Measurements from ENCODE around the gene ASTN2. TPM values are rescaled to one million over a fixed set of nuclear protein-coding genes. Genes with fewer than 3 reads are reported as not detected.

Gene ASTN2
- total RNA-seq, 4 donors from 2014 or later = 3.3 to 10.2 (median 6.3) TPM

DNA sequence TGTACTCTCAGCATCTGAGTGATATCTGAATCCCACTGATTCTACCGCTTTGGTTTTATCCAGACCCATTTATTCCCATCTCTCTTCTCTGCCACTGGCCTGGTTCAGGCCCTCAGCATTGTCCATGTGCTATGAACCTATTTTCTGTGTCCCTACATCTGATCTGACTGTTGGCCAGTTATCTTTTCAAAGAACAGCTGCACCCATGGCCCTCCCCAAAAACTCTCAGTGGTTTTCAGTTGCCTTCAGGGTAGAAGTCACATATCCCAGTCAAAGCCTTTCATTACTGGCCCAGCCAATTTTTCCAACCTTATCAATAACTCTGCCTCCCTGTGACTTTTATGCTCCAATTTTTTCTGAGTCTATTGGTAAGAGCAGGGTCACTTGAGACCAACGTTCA, 430.7 kb downstream of the ASTN2 start:
- Histone ChIP-seq H3K4me1 (no peaks in the 10 kb centered on the region), H3K4me3 (no peak overlapping the region), H3K9me3 (no peaks in the 10 kb centered on the region), H3K27ac (no peak overlapping the region), H3K36me3 (no peaks in the 10 kb centered on the region), H3K27me3 (no peaks in the 10 kb centered on the region)
- DNase-seq = no peak
- TF ChIP-seq, protein P1, sequence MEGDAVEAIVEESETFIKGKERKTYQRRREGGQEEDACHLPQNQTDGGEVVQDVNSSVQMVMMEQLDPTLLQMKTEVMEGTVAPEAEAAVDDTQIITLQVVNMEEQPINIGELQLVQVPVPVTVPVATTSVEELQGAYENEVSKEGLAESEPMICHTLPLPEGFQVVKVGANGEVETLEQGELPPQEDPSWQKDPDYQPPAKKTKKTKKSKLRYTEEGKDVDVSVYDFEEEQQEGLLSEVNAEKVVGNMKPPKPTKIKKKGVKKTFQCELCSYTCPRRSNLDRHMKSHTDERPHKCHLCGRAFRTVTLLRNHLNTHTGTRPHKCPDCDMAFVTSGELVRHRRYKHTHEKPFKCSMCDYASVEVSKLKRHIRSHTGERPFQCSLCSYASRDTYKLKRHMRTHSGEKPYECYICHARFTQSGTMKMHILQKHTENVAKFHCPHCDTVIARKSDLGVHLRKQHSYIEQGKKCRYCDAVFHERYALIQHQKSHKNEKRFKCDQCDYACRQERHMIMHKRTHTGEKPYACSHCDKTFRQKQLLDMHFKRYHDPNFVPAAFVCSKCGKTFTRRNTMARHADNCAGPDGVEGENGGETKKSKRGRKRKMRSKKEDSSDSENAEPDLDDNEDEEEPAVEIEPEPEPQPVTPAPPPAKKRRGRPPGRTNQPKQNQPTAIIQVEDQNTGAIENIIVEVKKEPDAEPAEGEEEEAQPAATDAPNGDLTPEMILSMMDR (IDR thresholded peaks at IDR 0.05) = no peak
- TF ChIP-seq POLR2A (IDR thresholded peaks at IDR 0.05) = no peak

DNA sequence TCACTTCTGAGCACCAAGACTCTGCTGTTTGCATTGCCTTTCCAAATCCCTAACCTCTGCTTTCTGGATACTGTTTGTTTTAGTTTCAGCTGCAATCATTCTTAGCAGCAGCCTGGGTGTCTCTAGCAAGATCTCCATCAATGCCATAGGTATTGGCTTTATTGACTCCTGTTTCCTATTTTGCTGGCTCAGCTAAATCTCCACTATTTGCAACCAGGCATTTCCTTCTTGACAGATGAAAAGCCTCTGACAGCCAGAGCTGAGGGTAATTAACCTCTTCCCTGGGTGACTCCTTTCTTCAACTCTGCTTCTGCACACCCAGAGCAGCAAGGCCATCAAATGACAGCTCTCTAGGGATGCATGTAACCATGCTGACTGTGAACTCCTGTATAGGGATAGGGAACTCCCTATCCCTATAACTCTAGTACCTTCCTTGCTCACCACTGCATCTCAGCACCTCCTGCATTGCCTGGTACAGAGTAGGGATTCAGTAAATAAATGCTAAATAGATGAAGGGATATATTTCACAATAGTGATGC, 434.2 kb downstream of the ASTN2 start:
- no peaks in the 10 kb centered on the region for H3K4me1 ChIP-seq
- DNase-seq = no peak
- no peak for TF ChIP-seq POLR2A (IDR thresholded peaks at IDR 0.05)
- TF ChIP-seq, protein P1 (IDR thresholded peaks at IDR 0.05) = no peak
- no peaks in the 10 kb centered on the region for H3K36me3 ChIP-seq
- H3K9me3 ChIP-seq = no peaks in the 10 kb centered on the region
- H3K27me3 ChIP-seq = no peaks in the 10 kb centered on the region
- no peak overlapping the region for H3K4me3 ChIP-seq
- no peak overlapping the region for H3K27ac ChIP-seq

DNA sequence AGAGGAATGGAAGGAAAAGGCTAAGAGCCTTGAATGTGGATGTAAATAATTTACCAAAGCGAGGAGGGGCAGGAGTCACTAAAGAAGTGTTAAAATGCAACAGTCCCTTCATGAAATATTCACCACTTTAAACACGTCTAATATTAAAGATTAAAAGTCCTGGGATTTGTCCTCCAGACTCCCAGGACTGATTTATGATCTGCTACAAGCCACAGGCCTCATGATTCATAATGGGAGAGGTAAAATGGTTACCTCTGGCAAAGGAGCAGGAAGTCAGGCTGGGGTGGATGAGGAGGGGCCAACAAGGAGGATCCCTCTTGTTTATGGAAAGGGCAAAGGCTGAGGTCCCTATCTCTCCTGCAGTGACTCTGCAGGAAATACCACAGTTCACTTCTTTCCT, 435.4 kb downstream of the ASTN2 start:
- peak in 1 of 3 donors; percentile 55 for DNase-seq
- no peak overlapping the region for H3K27ac ChIP-seq
- TF ChIP-seq, protein P1 (IDR thresholded peaks at IDR 0.05) = no peak
- TF ChIP-seq POLR2A (IDR thresholded peaks at IDR 0.05) = no peak

DNA sequence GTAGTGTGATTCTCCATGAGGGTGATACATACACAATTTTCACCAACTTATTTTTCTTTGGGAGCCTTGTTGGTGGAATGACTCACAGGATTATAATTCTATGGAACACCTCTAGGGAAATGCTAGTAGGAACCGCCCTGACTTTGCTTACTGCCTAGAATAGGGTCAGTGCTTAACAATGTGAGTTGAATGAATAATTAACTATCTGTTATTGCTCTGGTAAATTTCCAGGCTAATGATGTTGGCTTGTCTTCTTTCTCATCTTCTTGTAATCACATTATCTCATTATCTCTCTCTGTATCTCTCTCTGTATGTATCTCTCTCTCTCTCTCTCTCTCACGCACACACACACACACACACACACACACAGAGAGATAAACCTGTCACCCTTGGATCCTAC, 436.7 kb downstream of the ASTN2 start:
- Histone ChIP-seq H3K9me3 (no peaks in the 10 kb centered on the region), H3K4me3 (no peak overlapping the region), H3K4me1 (no peaks in the 10 kb centered on the region), H3K27me3 (no peaks in the 10 kb centered on the region), H3K36me3 (no peaks in the 10 kb centered on the region), H3K27ac (no peak overlapping the region)
- DNase-seq = no peak
- TF ChIP-seq POLR2A (IDR thresholded peaks at IDR 0.05) = no peak
- TF ChIP-seq, protein P1 (IDR thresholded peaks at IDR 0.05) = no peak

More for the DNA sequence above, 435.4 kb downstream of the ASTN2 start:
- no peaks in the 10 kb centered on the region for H3K36me3 ChIP-seq
- no peaks in the 10 kb centered on the region for H3K9me3 ChIP-seq
- no peak overlapping the region for H3K4me3 ChIP-seq
- H3K27me3 ChIP-seq = no peaks in the 10 kb centered on the region
- no peaks in the 10 kb centered on the region for H3K4me1 ChIP-seq

DNA sequence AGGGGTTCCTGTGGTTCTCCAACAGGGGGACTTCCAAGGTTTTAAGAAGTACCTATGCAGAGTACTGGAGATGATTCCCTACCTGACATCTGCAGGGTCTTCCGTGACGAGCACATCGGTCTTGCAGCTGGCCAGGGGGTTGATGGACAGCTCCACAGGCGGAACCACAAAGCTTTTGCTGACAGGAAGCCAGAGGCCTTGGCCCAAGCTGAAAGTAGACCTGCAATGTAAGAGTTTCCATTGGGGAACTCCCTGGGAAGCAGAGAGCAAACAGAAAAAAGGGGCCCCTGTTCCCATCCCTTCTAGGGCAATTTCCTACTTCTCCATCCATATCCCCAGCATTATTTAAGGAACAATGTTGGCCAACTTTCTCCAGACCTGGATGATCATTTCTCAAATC, 439.7 kb downstream of the ASTN2 start:
- no peak for DNase-seq
- Histone ChIP-seq H3K4me1 (no peaks in the 10 kb centered on the region), H3K9me3 (no peaks in the 10 kb centered on the region), H3K36me3 (no peaks in the 10 kb centered on the region), H3K27ac (no peak overlapping the region), H3K27me3 (no peaks in the 10 kb centered on the region), H3K4me3 (no peak overlapping the region)
- TF ChIP-seq, protein P1 (IDR thresholded peaks at IDR 0.05) = no peak
- no peak for TF ChIP-seq POLR2A (IDR thresholded peaks at IDR 0.05)

DNA sequence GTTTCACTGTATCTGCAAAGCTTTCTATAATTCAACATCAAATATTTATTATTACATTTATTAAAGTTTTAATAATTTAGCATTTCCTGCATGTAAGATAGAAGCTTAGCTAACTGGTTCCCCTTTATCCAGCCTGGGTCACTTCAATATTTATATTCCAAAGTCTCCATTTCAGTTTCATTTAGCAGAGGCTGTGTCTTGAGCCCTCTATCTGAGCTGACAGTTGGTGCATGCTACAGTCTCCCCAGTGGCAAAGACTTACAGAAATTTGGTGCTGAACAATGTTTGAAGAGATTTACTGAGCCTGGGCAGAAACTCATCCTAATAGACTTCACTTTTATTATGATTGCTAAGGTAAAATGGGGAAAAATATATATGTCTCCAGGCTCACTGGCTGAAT, 448.7 kb downstream of the ASTN2 start:
- H3K27ac ChIP-seq = no peak overlapping the region
- DNase-seq = no peak
- H3K4me1 ChIP-seq = no peaks in the 10 kb centered on the region
- no peaks in the 10 kb centered on the region for H3K9me3 ChIP-seq
- TF ChIP-seq POLR2A (IDR thresholded peaks at IDR 0.05) = no peak
- TF ChIP-seq, protein P1 (IDR thresholded peaks at IDR 0.05) = no peak
- no peak overlapping the region for H3K4me3 ChIP-seq
- no peaks in the 10 kb centered on the region for H3K36me3 ChIP-seq
- no peaks in the 10 kb centered on the region for H3K27me3 ChIP-seq

Data from Peyer's patch (tissue), 4 donors.